Trophoblast cell (in vitro differentiated cells and primary cell): Measurements from ENCODE around the gene PDE8A.

Experiments used
- DNase-seq, 2 donors: peaks; one replicate each; pipeline ENCODE4 v3.0.0-alpha.2; 2016
- H2AFZ ChIP-seq: 2 replicates; pipeline ENCODE4 v1.6.1; 2013; ENCODE audit warnings: low read length, moderate library complexity, mild to moderate bottlenecking; ENCODE audit not compliant: insufficient read depth, poor library complexity
- H2AK5ac ChIP-seq: 2 replicates; pipeline ENCODE4 v1.6.1; 2013; ENCODE audit warnings: mild to moderate bottlenecking, low read length
- H2BK120ac ChIP-seq: 2 replicates; pipeline ENCODE4 v1.6.1; 2013; ENCODE audit warnings: low read length, mild to moderate bottlenecking, moderate library complexity; ENCODE audit not compliant: insufficient read depth, poor library complexity
- H2BK12ac ChIP-seq: 2 replicates; pipeline ENCODE4 v1.6.1; 2013; ENCODE audit warnings: mild to moderate bottlenecking, low read length, moderate library complexity
- H2BK5ac ChIP-seq: 2 replicates; pipeline ENCODE4 v1.6.1; 2013; ENCODE audit warnings: low read length, low read depth, moderate library complexity, mild to moderate bottlenecking; ENCODE audit not compliant: poor library complexity
- H3K14ac ChIP-seq: 2 replicates; pipeline ENCODE4 v1.6.1; 2013; ENCODE audit warnings: mild to moderate bottlenecking, low read length
- H3K18ac ChIP-seq: 2 replicates; pipeline ENCODE4 v1.6.1; 2013; ENCODE audit warnings: mild to moderate bottlenecking, low read length
- H3K23ac ChIP-seq: 2 replicates; pipeline ENCODE4 v1.6.1; 2013; ENCODE audit warnings: low read length
- H3K27ac ChIP-seq: 2 replicates; pipeline ENCODE4 v1.5.1; 2013; ENCODE audit warnings: low read depth, mild to moderate bottlenecking, inconsistent platforms, low read length, moderate library complexity
- H3K27me3 ChIP-seq: 2 replicates; pipeline ENCODE4 v1.6.1; 2013; ENCODE audit warnings: inconsistent platforms, mild to moderate bottlenecking, low read length, moderate library complexity; ENCODE audit not compliant: insufficient read depth
- H3K36me3 ChIP-seq, 2 experiments: 1 replicate in 1 of 2; 2 replicates in 1 of 2; pipeline ENCODE4 v1.6.1; 2013; ENCODE audit warnings: low read length in 2 of 2, mild to moderate bottlenecking in 2 of 2, moderate library complexity in 1 of 2; ENCODE audit not compliant: insufficient read depth in 2 of 2, control insufficient read depth in 1 of 2
- H3K4ac ChIP-seq: 2 replicates; pipeline ENCODE4 v1.6.1; 2013; ENCODE audit warnings: low read depth, mild to moderate bottlenecking, low read length, moderate library complexity
- H3K4me1 ChIP-seq, 2 experiments: 1 replicate in 1 of 2; 2 replicates in 1 of 2; pipeline ENCODE4 v1.6.1; 2013; ENCODE audit warnings: low read length in 2 of 2, mild to moderate bottlenecking in 2 of 2, moderate library complexity in 1 of 2; ENCODE audit not compliant: insufficient read depth in 2 of 2, control insufficient read depth in 1 of 2
- H3K4me2 ChIP-seq: 2 replicates; pipeline ENCODE4 v1.6.1; 2013; ENCODE audit warnings: inconsistent platforms, mild to moderate bottlenecking, low read length, moderate library complexity
- H3K4me3 ChIP-seq: 2 replicates; pipeline ENCODE4 v1.5.1; 2013; ENCODE audit warnings: mild to moderate bottlenecking, low read depth, low read length, inconsistent platforms
- H3K79me1 ChIP-seq: one replicate; pipeline ENCODE4 v1.6.1; 2013; ENCODE audit warnings: low read length
- H3K79me2 ChIP-seq: 2 replicates; pipeline ENCODE4 v1.6.1; 2013; ENCODE audit warnings: low read length, mild to moderate bottlenecking; ENCODE audit not compliant: control insufficient read depth, insufficient read depth, poor library complexity
- H3K9ac ChIP-seq: 2 replicates; pipeline ENCODE4 v1.6.1; 2013; ENCODE audit warnings: mild to moderate bottlenecking, low read length
- H3K9me3 ChIP-seq: 2 replicates; pipeline ENCODE4 v1.6.1; 2013; ENCODE audit warnings: low read depth, mild to moderate bottlenecking, control low read depth, inconsistent platforms, low read length; ENCODE audit not compliant: insufficient read depth
- H4K12ac ChIP-seq: 2 replicates; pipeline ENCODE4 v1.6.1; 2013; ENCODE audit warnings: low read depth, mild to moderate bottlenecking, low read length, moderate library complexity
- H4K8ac ChIP-seq: 2 replicates; pipeline ENCODE4 v1.6.1; 2013; ENCODE audit warnings: low read depth, mild to moderate bottlenecking, low read length, moderate library complexity
- H4K91ac ChIP-seq: one replicate; pipeline ENCODE4 v1.6.1; 2013; ENCODE audit warnings: low read depth, mild to moderate bottlenecking, low read length, moderate library complexity
- WGBS: extraction: QIAGEN DNeasy Blood & Tissue Kit; methylation state at CpG from one replicate; pipeline ENCODE4 v1.1.7; 2013; ENCODE audit warnings: missing lambda C conversion rate; ENCODE audit not compliant: insufficient read length, insufficient coverage; ENCODE audit errors: extremely low coverage; 5-methylcytosine and 5-hydroxymethylcytosine counted together

The PDE8A gene

DNA sequence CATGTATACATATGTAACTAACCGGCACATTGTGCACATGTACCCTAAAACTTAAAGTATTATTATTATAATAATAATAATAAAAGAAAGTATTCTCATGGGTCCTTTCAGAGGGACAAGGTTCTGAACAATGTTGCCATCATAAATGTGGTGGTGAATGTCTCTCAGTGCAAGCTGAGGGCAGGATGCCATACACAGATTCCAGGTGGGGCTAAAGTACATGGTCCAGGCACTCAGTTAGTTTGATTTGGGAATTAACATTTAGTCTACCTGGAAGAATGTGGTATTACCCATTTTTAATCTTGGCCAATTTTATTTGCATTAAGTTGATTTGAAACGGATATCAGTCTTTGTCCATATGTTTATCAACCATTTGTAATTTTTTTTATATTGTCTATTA is 24.5 kb downstream of the PDE8A start:
- H4K91ac ChIP-seq, result no peak overlapping the region
- H3K23ac ChIP-seq, result no peak overlapping the region
- no peak overlapping the region for H2AFZ ChIP-seq
- H3K9ac ChIP-seq, result no peak overlapping the region
- H3K79me1 ChIP-seq, result no peaks in the 10 kb centered on the region
- H2BK12ac ChIP-seq, result no peak overlapping the region
- no peak overlapping the region for H3K4me2 ChIP-seq
- H2BK120ac ChIP-seq, result no peak overlapping the region
- no peak overlapping the region for H3K27ac ChIP-seq
- no CpG with 5 or more reads among the region's 2 CpGs for WGBS
- no peaks in the 10 kb centered on the region for H3K79me2 ChIP-seq
- H3K4ac ChIP-seq, result no peak overlapping the region
- H3K14ac ChIP-seq, result no peak overlapping the region
- H3K27me3 ChIP-seq, result no peaks in the 10 kb centered on the region
- no peaks in the 10 kb centered on the region for H3K9me3 ChIP-seq
- H2AK5ac ChIP-seq, result no peak overlapping the region
- H3K18ac ChIP-seq, result no peak overlapping the region
- H4K12ac ChIP-seq, result no peak overlapping the region
- no peaks in the 10 kb centered on the region for H3K36me3 ChIP-seq
- H3K4me1 ChIP-seq, result peaks cover 4% of the 10 kb centered on the region in 2 experiments
- H4K8ac ChIP-seq, result no peak overlapping the region
- no peak overlapping the region for H2BK5ac ChIP-seq
- H3K4me3 ChIP-seq, result no peak overlapping the region
- no peak for DNase-seq

DNA sequence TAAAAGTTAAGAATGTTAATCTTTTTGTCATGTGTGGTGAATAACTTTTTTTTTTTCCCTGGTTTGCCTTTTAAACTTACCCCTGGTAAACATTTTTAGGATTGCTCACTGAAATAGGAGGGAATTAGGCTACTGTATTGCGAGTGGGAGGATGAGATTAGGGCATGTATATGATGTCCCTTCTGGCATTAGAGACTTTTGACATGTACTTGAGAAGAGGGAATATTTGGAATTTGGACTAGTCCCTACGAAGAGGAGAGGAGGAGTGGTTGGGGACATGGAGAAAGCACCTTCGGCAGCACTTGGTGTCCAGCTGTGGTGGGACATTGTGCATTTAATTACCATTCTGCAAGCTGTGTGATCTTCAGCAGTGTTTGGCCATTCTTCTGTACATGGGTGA is 25.0 kb downstream of the PDE8A start:
- H3K18ac ChIP-seq, result no peak overlapping the region
- no peak overlapping the region for H4K8ac ChIP-seq
- DNase-seq, result no peak
- H2BK12ac ChIP-seq, result no peak overlapping the region
- H3K79me1 ChIP-seq, result no peaks in the 10 kb centered on the region
- no peak overlapping the region for H2BK5ac ChIP-seq
- no peaks in the 10 kb centered on the region for H3K79me2 ChIP-seq
- H3K9ac ChIP-seq, result no peak overlapping the region
- no peaks in the 10 kb centered on the region for H3K36me3 ChIP-seq
- H3K4ac ChIP-seq, result no peak overlapping the region
- WGBS, result no CpG with 5 or more reads among the region's 3 CpGs
- peaks cover 4% of the 10 kb centered on the region in 2 experiments for H3K4me1 ChIP-seq
- no peaks in the 10 kb centered on the region for H3K27me3 ChIP-seq
- no peak overlapping the region for H3K27ac ChIP-seq
- no peak overlapping the region for H3K14ac ChIP-seq
- H3K23ac ChIP-seq, result no peak overlapping the region
- no peak overlapping the region for H4K91ac ChIP-seq
- no peak overlapping the region for H3K4me3 ChIP-seq
- H4K12ac ChIP-seq, result no peak overlapping the region
- H2BK120ac ChIP-seq, result no peak overlapping the region
- no peak overlapping the region for H2AFZ ChIP-seq
- H3K9me3 ChIP-seq, result no peaks in the 10 kb centered on the region
- H2AK5ac ChIP-seq, result no peak overlapping the region
- H3K4me2 ChIP-seq, result no peak overlapping the region

- no peak overlapping the region for H2BK120ac ChIP-seq
- no peaks in the 10 kb centered on the region for H3K27me3 ChIP-seq
- H4K12ac ChIP-seq, result no peak overlapping the region
- H4K8ac ChIP-seq, result no peak overlapping the region
- H3K4ac ChIP-seq, result no peak overlapping the region
- H3K9me3 ChIP-seq, result no peaks in the 10 kb centered on the region
- no peak overlapping the region for H2BK5ac ChIP-seq
- no CpG with 5 or more reads among the region's 5 CpGs for WGBS
- no peak overlapping the region for H3K23ac ChIP-seq
- DNase-seq, result peak in 1 of 2 donors; percentile 45
- no peak overlapping the region for H3K18ac ChIP-seq
- no peak overlapping the region for H2AK5ac ChIP-seq
- H3K27ac ChIP-seq, result no peak overlapping the region
- no peak overlapping the region for H3K4me2 ChIP-seq
- no peak overlapping the region for H2AFZ ChIP-seq
- H3K4me1 ChIP-seq, result peaks cover 4% of the 10 kb centered on the region in 2 experiments
- no peaks in the 10 kb centered on the region for H3K36me3 ChIP-seq
- H3K14ac ChIP-seq, result no peak overlapping the region
- no peaks in the 10 kb centered on the region for H3K79me1 ChIP-seq
- H3K4me3 ChIP-seq, result no peak overlapping the region
- H2BK12ac ChIP-seq, result no peak overlapping the region
- no peaks in the 10 kb centered on the region for H3K79me2 ChIP-seq
- no peak overlapping the region for H3K9ac ChIP-seq
- no peak overlapping the region for H4K91ac ChIP-seq
Measured at GRCh38 chr15:85007137-85007536, 25.5 kb downstream of the PDE8A start.

DNA sequence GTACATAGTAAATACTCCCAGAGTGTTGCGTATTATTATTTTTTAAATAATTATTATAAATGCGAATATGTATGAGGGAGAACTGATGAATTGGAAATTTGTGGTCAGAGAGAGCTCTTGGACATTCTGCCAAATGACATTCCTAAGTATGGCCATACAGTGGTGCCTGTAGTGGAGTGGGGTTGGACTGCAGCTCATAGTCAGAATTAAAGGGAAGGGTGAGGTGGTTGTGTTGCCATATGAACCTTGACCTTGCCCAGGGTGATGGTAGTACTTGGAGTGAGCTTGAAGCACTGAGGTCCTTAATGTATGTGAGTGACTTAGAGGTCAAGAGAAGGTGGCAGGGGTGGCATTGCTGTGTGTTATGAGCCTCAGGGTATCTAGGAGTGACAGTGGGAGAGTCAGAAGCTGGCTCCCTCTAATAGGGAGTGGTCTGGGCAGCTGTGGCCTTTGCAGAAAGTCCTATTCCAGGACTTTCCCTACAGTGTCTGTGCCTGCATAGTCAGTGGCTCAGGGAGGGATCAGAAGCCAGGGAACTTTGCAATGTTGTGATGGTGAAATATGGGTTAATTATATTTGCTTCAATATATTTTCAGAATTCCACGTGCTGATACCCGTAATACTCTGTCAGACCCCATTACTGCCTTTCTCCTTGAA is 26.2 kb downstream of the PDE8A start:
- Histone ChIP-seq H3K23ac (peak overlapping the region; percentile 21), H3K4ac (no peak overlapping the region), H3K79me1 (no peaks in the 10 kb centered on the region), H3K18ac (no peak overlapping the region), H4K91ac (no peak overlapping the region), H2AK5ac (no peak overlapping the region), H3K4me1 (peaks cover 4% of the 10 kb centered on the region in 2 experiments), H3K9me3 (no peaks in the 10 kb centered on the region), H3K36me3 (no peaks in the 10 kb centered on the region), H3K4me2 (no peak overlapping the region), H3K4me3 (no peak overlapping the region), H2BK120ac (no peak overlapping the region), H4K8ac (no peak overlapping the region), H3K79me2 (no peaks in the 10 kb centered on the region), H3K27me3 (no peaks in the 10 kb centered on the region), H2BK12ac (no peak overlapping the region), H2BK5ac (no peak overlapping the region), H3K27ac (no peak overlapping the region), H2AFZ (no peak overlapping the region), H4K12ac (no peak overlapping the region), H3K14ac (no peak overlapping the region), H3K9ac (no peak overlapping the region)
- no peak for DNase-seq
- 100% methylated on average over 1 of the region's 4 CpGs for WGBS
